Measurements from ENCODE around the gene DMPK.
A peak's percentile ranks its signal among the peaks of the same experiment; 100 is the strongest.

The DMPK gene

GRCh38 chr19:45782162-45782691 lies at the start of gene DMPK:
Gene DMPK (minus strand): TSS chr19:45782490. CDS start chr19:45782352, 138 bp downstream.
- no peak for DNase-seq (ENCODE audit: low read depth, low spot score)

- DNase-seq (ENCODE audit: low read depth, low spot score), result no peak
Observed at GRCh38 chr19:45828945-45829344, 46.7 kb upstream of the DMPK start.

GRCh38 chr19:45828523-45828922 lies 46.2 kb upstream of the DMPK start:
- no peak for DNase-seq (ENCODE audit: low read depth, low spot score)

GRCh38 chr19:45827459-45828093 lies 45.3 kb upstream of the DMPK start:
- DNase-seq (ENCODE audit: low read depth, low spot score), result no peak

- DNase-seq (ENCODE audit: low read depth, low spot score), result no peak
Observed at GRCh38 chr19:45826934-45827333, 44.6 kb upstream of the DMPK start.

- no peak for DNase-seq (ENCODE audit: low read depth, low spot score)
Observed at GRCh38 chr19:45825917-45826893, 43.9 kb upstream of the DMPK start.

- DNase-seq (ENCODE audit: low read depth, low spot score), result no peak
Observed at GRCh38 chr19:45825263-45825605, 42.9 kb upstream of the DMPK start.

GRCh38 chr19:45824531-45825262 lies 42.4 kb upstream of the DMPK start:
- no peak for DNase-seq (ENCODE audit: low read depth, low spot score)

GRCh38 chr19:45824041-45824471 lies 41.8 kb upstream of the DMPK start:
- no peak for DNase-seq (ENCODE audit: low read depth, low spot score)

GRCh38 chr19:45823182-45823581 lies 40.9 kb upstream of the DMPK start:
- DNase-seq (ENCODE audit: low read depth, low spot score), result no peak

GRCh38 chr19:45822716-45823115 lies 40.4 kb upstream of the DMPK start:
- no peak for DNase-seq (ENCODE audit: low read depth, low spot score)

- DNase-seq (ENCODE audit: low read depth, low spot score), result no peak
Observed at GRCh38 chr19:45821570-45821969, 39.3 kb upstream of the DMPK start.

- no peak for DNase-seq (ENCODE audit: low read depth, low spot score)
Observed at GRCh38 chr19:45821103-45821521, 38.8 kb upstream of the DMPK start.

GRCh38 chr19:45820413-45821102 lies 38.3 kb upstream of the DMPK start:
- no peak for DNase-seq (ENCODE audit: low read depth, low spot score)

GRCh38 chr19:45819769-45820168 lies 37.5 kb upstream of the DMPK start:
- no peak for DNase-seq (ENCODE audit: low read depth, low spot score)

- no peak for DNase-seq (ENCODE audit: low read depth, low spot score)
Observed at GRCh38 chr19:45817725-45818301, 35.5 kb upstream of the DMPK start.

GRCh38 chr19:45817010-45817724 lies 34.9 kb upstream of the DMPK start:
- peak; percentile 98 for DNase-seq (ENCODE audit: low read depth, low spot score)

GRCh38 chr19:45816236-45817009 lies 34.1 kb upstream of the DMPK start:
- no peak for DNase-seq (ENCODE audit: low read depth, low spot score)

GRCh38 chr19:45815481-45816216 lies 33.4 kb upstream of the DMPK start:
- peak; percentile 66 for DNase-seq (ENCODE audit: low read depth, low spot score)

Measured in astrocyte of the hippocampus (primary cell).